GM12878 (cell line): Measurements from ENCODE around the gene TMEM131L. TPM values are rescaled to one million over a fixed set of nuclear protein-coding genes. Genes with fewer than 3 reads are reported as not detected.

Source experiments
- ATAC-seq: fragments of 200-7000 bp; cut with Tn5 transposase; 3 replicates; pipeline ENCODE4 v1.9.1; 2020; ENCODE audit warnings: mild to moderate bottlenecking, moderate library complexity
- BruUV-seq: library from RNA; stranded (reverse); fragments of 400-500 nt; replicated peaks from 2 replicates; lab custom pipeline; 2021; lab: Mats Ljungman, UMichigan
- CTCF ChIA-PET: fragments of 300-600 bp; sonication (Branson Sonifier 250); formaldehyde crosslinking; extraction: SDS; loops from one replicate; lab custom pipeline; 2021; ENCODE audit warnings: inconsistent platforms; lab: Yijun Ruan, JAX
- POLR2A ChIA-PET: fragments of 350-600 bp; formaldehyde crosslinking; extraction: SDS; loops from one replicate; lab custom pipeline; 2021; ENCODE audit warnings: inconsistent platforms; lab: Charles Lee
- RAD21 ChIA-PET: fragments of 300-600 bp; sonication (Branson Sonifier 250); formaldehyde crosslinking; loops from one replicate; lab custom pipeline; 2023; ENCODE audit warnings: antibody characterized with exemption; ENCODE audit not compliant: unreplicated experiment; lab: Charles Lee
- SMC1A ChIA-PET: fragments of 300-600 bp; sonication (Branson Sonifier 250); formaldehyde crosslinking; loops from one replicate; lab custom pipeline; 2023; ENCODE audit not compliant: unreplicated experiment, uncharacterized antibody; lab: Charles Lee
- DNase-seq: peaks from one replicate; pipeline ENCODE4 v3.0.0-alpha.2; 2011; ENCODE audit warnings: low read depth, low spot score
- FAIRE-seq: peaks from 3 replicates; lab custom pipeline; 2011; peaks lifted over from hg19 to GRCh38; lab: Jason Lieb, UNC
- H2AFZ ChIP-seq: 2 replicates; pipeline ENCODE4 v1.6.0; 2011; ENCODE audit warnings: low read depth, low read length, control low read depth; ENCODE audit not compliant: control insufficient read depth
- H3K27ac ChIP-seq: 2 replicates; pipeline ENCODE4 v1.5.1; 2011; ENCODE audit warnings: control low read depth; ENCODE audit not compliant: control insufficient read depth, insufficient read depth
- H3K27me3 ChIP-seq, 2 experiments: replicated peaks in 1 of 2; 2 replicates each; pipeline versions ENCODE4 v1.6.0 to v1.6.1; 2011; ENCODE audit warnings: low read length in 1 of 2; ENCODE audit not compliant: control insufficient read depth in 2 of 2, insufficient read depth in 2 of 2
- H3K36me3 ChIP-seq, 2 experiments: 2 replicates each; pipeline ENCODE4 v1.5.1; 2011; ENCODE audit warnings: low read length in 1 of 2; ENCODE audit not compliant: control insufficient read depth in 2 of 2, insufficient read depth in 2 of 2
- H3K4me1 ChIP-seq: 2 replicates; pipeline ENCODE4 v1.6.1; 2011; ENCODE audit warnings: mild to moderate bottlenecking, low read length, moderate library complexity, mixed read lengths; ENCODE audit not compliant: control insufficient read depth, insufficient read depth
- H3K4me2 ChIP-seq: 2 replicates; pipeline ENCODE4 v1.6.0; 2011; ENCODE audit warnings: control low read depth; ENCODE audit not compliant: control insufficient read depth, insufficient read depth
- H3K4me3 ChIP-seq: fragments of 200-600 bp; sonication (generic); 2 replicates; pipeline ENCODE4 v1.5.1; 2016
- H3K79me2 ChIP-seq: 2 replicates; pipeline ENCODE4 v1.6.0; 2011; ENCODE audit warnings: low read length; ENCODE audit not compliant: control insufficient read depth, insufficient read depth
- H3K9ac ChIP-seq: 2 replicates; pipeline ENCODE4 v1.8.0; 2011; ENCODE audit warnings: low read length, control low read depth, mixed read lengths; ENCODE audit not compliant: control insufficient read depth, insufficient read depth
- H3K9me3 ChIP-seq: replicated peaks from 3 replicates; pipeline ENCODE4 v1.5.1; 2011; ENCODE audit warnings: mild to moderate bottlenecking, low read length; ENCODE audit not compliant: control insufficient read depth, insufficient read depth
- H4K20me1 ChIP-seq: 2 replicates; pipeline ENCODE4 v1.6.0; 2011; ENCODE audit not compliant: control insufficient read depth, insufficient read depth
- CREM ChIP-seq: IDR thresholded peaks from 2 replicates; pipeline ENCODE4 v1.6.1; 2014; ENCODE audit warnings: antibody characterized with exemption, low read depth
- JUNB ChIP-seq: IDR thresholded peaks from 2 replicates; pipeline ENCODE4 v1.6.1; 2016; ENCODE audit warnings: antibody characterized with exemption, mild to moderate bottlenecking
- PAX8 ChIP-seq: fragments of 450-650 bp; IDR thresholded peaks from 2 replicates; pipeline ENCODE4 v1.6.1; 2017; ENCODE audit warnings: mild to moderate bottlenecking, moderate library complexity
- SIX5 ChIP-seq: IDR thresholded peaks from 2 replicates; pipeline ENCODE4 v1.6.1; 2011; ENCODE audit warnings: mild to moderate bottlenecking, low read depth, low read length, moderate library complexity; ENCODE audit not compliant: severe bottlenecking
- ZNF217 ChIP-seq: fragments of 450-650 bp; IDR thresholded peaks from 2 replicates; pipeline ENCODE4 v1.6.1; 2017; ENCODE audit warnings: antibody characterized with exemption, mild to moderate bottlenecking
- ZNF384 ChIP-seq: IDR thresholded peaks from 2 replicates; pipeline ENCODE4 v1.6.1; 2012; ENCODE audit warnings: low read depth, mild to moderate bottlenecking, low read length, improper control_type of control experiment, borderline replicate concordance
- WGBS: methylation state at CpG from one replicate; pipeline ENCODE4 v1.1.6; 2016; ENCODE audit warnings: low lambda C conversion rate; ENCODE audit not compliant: insufficient replicate concordance, insufficient coverage; ENCODE audit errors: missing lambda C conversion rate; 5-methylcytosine and 5-hydroxymethylcytosine counted together
- in situ Hi-C: fragments of 300-500 bp; cut with MboI; formaldehyde crosslinking; loops from 9 replicates; pipeline ENCODE4 v1.14.3; 2018; ENCODE audit warnings: mixed read lengths
- intact Hi-C: fragments of 100-400 bp; cut with micrococcal nuclease; formaldehyde crosslinking; loops from one replicate; pipeline ENCODE4 v1.14.2; 2022; ENCODE audit not compliant: unreplicated experiment
- polyA plus RNA-seq, 11 experiments: library from polyadenylated mRNA; depleted of rRNA in 4 of 11; unstranded in 6 of 11; stranded (reverse) in 5 of 11; fragments of >200 nt; fragmentation: Nextera tagmentation in 4 of 11; fragmentation: Illumina TruSeq in 1 of 11; extraction: Ambion mirVana in 4 of 11; extraction: Trizol in 1 of 11; gene quantifications; 1 replicate in 1 of 11; 2 replicates in 10 of 11; pipeline versions ENCODE4 v1.2.1 to v1.2.3, GENCODE V29; 2011 to 2016; ENCODE audit warnings: inconsistent platforms in 2 of 11, missing spikeins in 2 of 11, low read depth in 1 of 11
- total RNA-seq, 4 experiments: library from RNA; depleted of rRNA in 3 of 4; stranded (reverse); fragments of >200 nt in 3 of 4; fragmentation: Illumina TruSeq in 1 of 4; extraction: Trizol in 1 of 4; gene quantifications; 2 replicates each; pipeline versions ENCODE4 v1.2.1 to v1.2.3, GENCODE V29; 2013 to 2021

The TMEM131L gene
- total and polyA plus RNA-seq, 10 of the 15 experiments (the other 5 are each of a cell fraction or from before 2014, with no cell fraction given) = 8.5 to 101 (median 74.4) TPM

GRCh38 chr4:153549405-153549804, 83.2 kb downstream of the TMEM131L start:
- DNase-seq (no peak), FAIRE-seq (no peak), ATAC-seq (peak; percentile 70)
- H4K20me1 ChIP-seq = no peaks in the 10 kb centered on the region; the same call in none of the 2 replicates
- CTCF ChIA-PET = interaction anchor here (1.0 to 2.9 kb wide), 7 partner anchors 8 to 117 kb away, joined by 3 to 11 read pairs (median 5); partner anchors contain the start of gene TMEM131L
- no peak overlapping the region for H2AFZ ChIP-seq
- no peak overlapping the region for H3K9ac ChIP-seq
- peaks cover 77% of the 10 kb centered on the region for H3K79me2 ChIP-seq
- no peaks in the 10 kb centered on the region for H3K27me3 ChIP-seq
- RAD21 ChIA-PET = interaction anchor here (0.8 to 1.5 kb wide), 8 partner anchors 17 to 82 kb away, joined by 3 to 6 read pairs (median 3); no protein-coding TSS in a partner anchor
- intact Hi-C loops (no loop called here), in situ Hi-C loops (no loop called here)
- H3K4me2 ChIP-seq = no peak overlapping the region
- peaks cover 8 to 11% of the 10 kb centered on the region in 2 experiments; a peak in 3 of 4 replicates for H3K36me3 ChIP-seq
- TF ChIP-seq PAX8 = no peak
- TF ChIP-seq CREM = 0 out of 2 replicates have a peak, but pooled peaks have one; percentile 8
- TF ChIP-seq JUNB = peak; percentile 80
- TF ChIP-seq ZNF217 = no peak
- H3K4me3 ChIP-seq = no peak overlapping the region
- H3K4me1 ChIP-seq = no peaks in the 10 kb centered on the region
- no peak overlapping the region for H3K27ac ChIP-seq
- no peaks in the 10 kb centered on the region for H3K9me3 ChIP-seq
- SMC1A ChIA-PET = interaction anchor here (0.7 to 1.6 kb wide), 12 partner anchors 15 to 94 kb away, joined by 3 to 6 read pairs (median 4); partner anchors contain the start of gene TMEM131L
- 10% methylated on average over 1 of the region's 1 CpG for WGBS
- no TSS peak for BruUV-seq
- POLR2A ChIA-PET = interaction anchor here (0.6 to 1.0 kb wide), 3 partner anchors 9 to 84 kb away, joined by 3 to 5 read pairs (median 3); no protein-coding TSS in a partner anchor

GRCh38 chr4:153553155-153553818, 87.1 kb downstream of the TMEM131L start:
- Histone ChIP-seq H3K9ac (no peak overlapping the region), H3K4me2 (no peak overlapping the region), H3K9me3 (no peaks in the 10 kb centered on the region), H3K36me3 (peaks cover 11 to 36% of the 10 kb centered on the region in 2 experiments), H4K20me1 (no peaks in the 10 kb centered on the region; the same call in 1 of the 2 replicates), H3K4me1 (no peaks in the 10 kb centered on the region), H3K4me3 (no peak overlapping the region), H2AFZ (no peak overlapping the region), H3K27me3 (no peaks in the 10 kb centered on the region), H3K79me2 (peaks cover 55% of the 10 kb centered on the region), H3K27ac (no peak overlapping the region)
- ChIA-PET CTCF (interaction anchor here (1.2 to 2.0 kb wide), 3 partner anchors 21 to 208 kb away, joined by 3 to 5 read pairs (median 5); no protein-coding TSS in a partner anchor), RAD21 (interaction anchor here (1.0 to 1.3 kb wide), 2 partner anchors 16 to 67 kb away, joined by 3 to 4 read pairs; no protein-coding TSS in a partner anchor), POLR2A (no interaction called here), SMC1A (interaction anchor here (0.6 to 2.6 kb wide), 5 partner anchors 10 to 1777 kb away, joined by 3 to 8 read pairs (median 5); no protein-coding TSS in a partner anchor)
- in situ Hi-C loops (no loop called here), intact Hi-C loops (no loop called here)
- ATAC-seq (no peak), DNase-seq (no peak), FAIRE-seq (peak; percentile 71)
- no TSS peak for BruUV-seq
- WGBS = 55% methylated on average over 6 of the region's 6 CpGs
- TF ChIP-seq SIX5 (no peak), ZNF384 (no peak)
